K562 (cell line): ENCODE measurements around the gene HSPA14. TPM values are rescaled to one million over a fixed set of nuclear protein-coding genes. Genes with fewer than 3 reads are reported as not detected.

Experiments used
- AFF4 ChIP-seq: sonication (generic); formaldehyde crosslinking; IDR thresholded peaks from 2 replicates; pipeline ENCODE4 v1.8.0; 2023; ENCODE audit warnings: mild to moderate bottlenecking, missing genetic modification reagents
- ETV6 ChIP-seq, 3 experiments: fragments of 150-350 bp in 1 of 3; sonication (generic) in 1 of 3; formaldehyde crosslinking in 1 of 3; IDR thresholded peaks; 2 replicates each; pipeline versions ENCODE4 v1.6.1 to v1.8.0; 2014 to 2022; ENCODE audit warnings: borderline replicate concordance in 2 of 3, low read depth in 2 of 3, antibody characterized with exemption in 1 of 3, low read length in 1 of 3, mild to moderate bottlenecking in 1 of 3, missing genetic modification reagents in 1 of 3
- FOXP1 ChIP-seq: sonication (generic); formaldehyde crosslinking; IDR thresholded peaks from 2 replicates; pipeline ENCODE4 v1.8.0; 2022; ENCODE audit warnings: mild to moderate bottlenecking, missing genetic modification reagents
- HCFC1 ChIP-seq: IDR thresholded peaks from 2 replicates; pipeline ENCODE4 v1.6.1; 2012; ENCODE audit warnings: low read depth, low read length, improper control_type of control experiment
- HNRNPH1 ChIP-seq: fragments of 200-400 bp; formaldehyde crosslinking; optimal IDR thresholded peaks from 2 replicates; pipeline ENCODE3; 2017; ENCODE audit warnings: low read depth, mild to moderate bottlenecking, low read length, moderate library complexity
- MITF ChIP-seq: IDR thresholded peaks from 2 replicates; pipeline ENCODE4 v1.6.1; 2014; ENCODE audit warnings: antibody characterized with exemption
- MLX ChIP-seq, 2 experiments: fragments of 450-650 bp in 1 of 2; sonication (generic) in 1 of 2; formaldehyde crosslinking; conservative IDR thresholded peaks; 2 replicates each; pipeline versions ENCODE4 v1.4.0 to v1.8.1; 2020 to 2022; ENCODE audit warnings: mild to moderate bottlenecking in 1 of 2, missing genetic modification reagents in 1 of 2
- SOX6 ChIP-seq: fragments of 450-650 bp; IDR thresholded peaks from 2 replicates; pipeline ENCODE4 v1.6.1; 2014; ENCODE audit warnings: mild to moderate bottlenecking
- ZNF124 ChIP-seq: sonication (generic); formaldehyde crosslinking; IDR thresholded peaks from 2 replicates; pipeline ENCODE4 v1.8.1; 2022; ENCODE audit warnings: missing genetic modification reagents
- ZNF232 ChIP-seq: sonication (generic); formaldehyde crosslinking; IDR thresholded peaks from 2 replicates; pipeline ENCODE4 v1.8.0; 2022; ENCODE audit warnings: mild to moderate bottlenecking, missing genetic modification reagents
- polyA plus RNA-seq, 8 experiments: library from polyadenylated mRNA; depleted of rRNA in 4 of 8; stranded (reverse) in 5 of 8; unstranded in 3 of 8; fragments of >200 nt; fragmentation: Nextera tagmentation in 2 of 8; fragmentation: Illumina TruSeq in 1 of 8; extraction: Ambion mirVana in 2 of 8; extraction: Trizol in 1 of 8; gene quantifications; 2 replicates each; pipeline versions ENCODE4 v1.2.1 to v1.2.3, GENCODE V29; 2011 to 2014; ENCODE audit warnings: inconsistent platforms in 1 of 8, missing spikeins in 1 of 8
- total RNA-seq, 7 experiments: library from RNA; depleted of rRNA in 6 of 7; stranded (reverse); fragments of >200 nt in 6 of 7; fragmentation: Illumina TruSeq in 2 of 7; extraction: Trizol in 2 of 7; gene quantifications; 2 replicates each; pipeline versions ENCODE4 v1.2.1 to v1.2.3, GENCODE V29; 2011 to 2021; ENCODE audit warnings: low replicate concordance in 1 of 7
- TF ChIP-seq, protein P1 (sequence below): sonication (generic); formaldehyde crosslinking; IDR thresholded peaks from 2 replicates; pipeline ENCODE4 v1.8.1; 2023; ENCODE audit warnings: mild to moderate bottlenecking, missing genetic modification reagents

HSPA14 gene
- total and polyA plus RNA-seq, 9 of the 15 experiments (the other 6 are each of a cell fraction or from before 2014, with no cell fraction given): 41.9 to 75.0 (median 63.2) TPM

- TF ChIP-seq AFF4 (CRISPR knock-in tag) (no peak), ZNF232 (no peak), SOX6 (no peak), ZNF124 (CRISPR knock-in tag) (no peak), FOXP1 (CRISPR knock-in tag) (no peak), MITF (no peak), HCFC1 (no peak), ETV6 (IDR thresholded peaks at IDR 0.05; ENCODE audit: borderline replicate concordance in 1 of 2, low read depth in 2 of 2, low read length in 1 of 2) (no peak), ETV6 (CRISPR knock-in tag; IDR thresholded peaks at IDR 0.05; ENCODE audit: borderline replicate concordance) (no peak), HNRNPH1 (no peak), MLX (CRISPR knock-in tag; conservative IDR thresholded peaks at IDR 0.05) (no peak)
- TF ChIP-seq, protein P1, sequence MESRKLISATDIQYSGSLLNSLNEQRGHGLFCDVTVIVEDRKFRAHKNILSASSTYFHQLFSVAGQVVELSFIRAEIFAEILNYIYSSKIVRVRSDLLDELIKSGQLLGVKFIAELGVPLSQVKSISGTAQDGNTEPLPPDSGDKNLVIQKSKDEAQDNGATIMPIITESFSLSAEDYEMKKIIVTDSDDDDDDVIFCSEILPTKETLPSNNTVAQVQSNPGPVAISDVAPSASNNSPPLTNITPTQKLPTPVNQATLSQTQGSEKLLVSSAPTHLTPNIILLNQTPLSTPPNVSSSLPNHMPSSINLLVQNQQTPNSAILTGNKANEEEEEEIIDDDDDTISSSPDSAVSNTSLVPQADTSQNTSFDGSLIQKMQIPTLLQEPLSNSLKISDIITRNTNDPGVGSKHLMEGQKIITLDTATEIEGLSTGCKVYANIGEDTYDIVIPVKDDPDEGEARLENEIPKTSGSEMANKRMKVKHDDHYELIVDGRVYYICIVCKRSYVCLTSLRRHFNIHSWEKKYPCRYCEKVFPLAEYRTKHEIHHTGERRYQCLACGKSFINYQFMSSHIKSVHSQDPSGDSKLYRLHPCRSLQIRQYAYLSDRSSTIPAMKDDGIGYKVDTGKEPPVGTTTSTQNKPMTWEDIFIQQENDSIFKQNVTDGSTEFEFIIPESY (CRISPR knock-in tag): no peak
Observed at GRCh38 chr10:14876764-14877163, 38.7 kb downstream of the HSPA14 start (continued).
